Hematopoietic multipotent progenitor cell treated with erythropoietin and hydrocortisone succinate and interleukin-3 and kit ligand, for 4 days (in vitro differentiated cells): ENCODE data around the gene SELENOI.

Experiments used
- DNase-seq: peaks from one replicate; pipeline ENCODE4 v3.0.0-alpha.2; 2015

Gene SELENOI

GRCh38 chr2:26412091-26412673 lies 66.2 kb downstream of the SELENOI start:
- DNase-seq: peak; percentile 89

DNA sequence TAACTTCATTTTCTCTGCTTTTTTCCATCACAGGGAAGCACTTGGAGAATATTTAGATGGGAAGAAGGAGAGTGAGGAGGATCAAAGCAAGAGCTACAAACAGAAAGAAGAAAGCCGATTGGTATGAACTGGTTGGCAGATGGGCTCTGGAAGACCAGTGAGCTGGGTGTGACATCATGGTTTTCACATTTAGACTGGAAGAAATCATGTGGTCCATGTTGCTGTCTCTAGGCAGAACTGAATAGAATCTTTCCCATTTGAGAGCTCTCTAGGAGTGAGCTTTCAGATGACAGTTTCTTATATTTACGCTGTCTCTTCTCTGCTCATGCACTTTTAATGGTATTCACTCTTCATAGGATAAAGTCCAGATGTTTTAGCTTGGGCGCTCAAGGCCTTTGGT lies 68.4 kb downstream of the SELENOI start:
- DNase-seq: no peak

DNA sequence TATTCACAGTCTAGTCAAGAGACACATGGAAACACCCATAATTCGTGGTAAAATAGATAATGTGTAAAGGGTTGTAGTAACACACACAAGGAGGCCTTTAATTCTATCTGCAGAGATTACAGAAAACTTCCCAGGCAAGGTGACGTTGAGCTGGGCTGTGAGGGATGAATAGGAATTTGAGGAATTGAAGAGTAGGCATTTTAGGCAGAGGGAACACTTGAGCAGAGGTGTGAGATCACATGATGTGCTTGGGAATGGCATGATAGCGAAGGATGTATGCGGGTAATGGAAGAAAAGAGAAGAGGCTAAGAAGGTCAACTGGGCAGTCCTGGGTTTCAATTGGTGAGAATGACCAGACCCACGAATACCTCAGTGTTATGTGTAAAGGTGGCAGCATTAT lies 76.0 kb downstream of the SELENOI start:
- DNase-seq: no peak

DNA sequence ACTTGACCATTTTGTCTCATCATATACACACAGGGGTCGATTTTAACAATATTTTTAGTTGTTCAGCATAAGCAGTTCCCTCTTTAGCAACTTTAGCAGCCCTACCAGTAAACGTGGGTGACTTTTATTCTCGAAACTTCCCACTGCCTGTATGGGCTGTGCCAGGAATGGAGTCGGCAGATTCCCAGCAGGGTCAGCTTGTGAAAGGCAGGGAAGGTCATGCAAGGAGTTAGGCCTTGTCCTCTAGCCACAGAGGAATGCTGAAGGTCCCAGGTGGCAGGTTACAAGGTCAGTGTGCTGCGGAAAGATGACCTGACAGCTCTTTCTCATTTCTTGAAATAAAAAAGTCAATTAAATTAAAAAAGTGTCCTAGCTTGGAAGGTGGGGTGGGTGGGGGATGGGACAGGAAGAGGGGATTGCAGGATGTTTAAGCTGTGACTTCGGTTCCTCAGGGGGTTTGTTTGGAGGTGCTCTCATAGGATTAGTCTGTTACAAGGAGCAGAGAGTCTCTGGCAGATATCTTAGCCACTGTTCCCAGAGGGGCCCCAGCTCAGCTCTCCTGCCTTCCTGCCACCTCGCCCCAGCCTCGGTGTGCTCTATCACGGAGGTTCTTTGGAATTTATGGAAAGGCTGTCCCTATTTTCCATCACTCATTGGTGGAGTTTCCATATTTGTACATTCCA lies 77.1 kb downstream of the SELENOI start:
- DNase-seq: no peak

GRCh38 chr2:26423750-26424149 lies 77.8 kb downstream of the SELENOI start:
- no peak for DNase-seq

DNA sequence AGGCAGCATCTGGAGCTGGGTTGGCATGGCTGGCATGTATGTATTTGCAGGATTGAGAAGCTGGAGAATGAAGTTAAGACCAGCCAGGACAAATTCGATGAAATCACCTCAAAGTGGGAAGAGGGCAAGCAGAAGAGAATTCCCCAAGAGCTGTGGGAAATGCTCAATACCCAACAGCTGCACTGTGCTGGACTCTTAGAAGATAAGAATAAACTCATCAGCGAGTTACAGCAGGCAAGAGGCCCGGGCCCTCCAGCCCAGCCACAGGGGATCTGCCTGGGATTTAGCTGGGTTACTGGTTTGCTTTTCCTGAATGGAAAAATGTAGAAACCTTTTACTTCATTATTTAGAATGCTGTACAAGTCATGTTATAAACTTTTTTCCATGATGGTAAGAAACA lies 78.3 kb downstream of the SELENOI start:
- DNase-seq: no peak

DNA sequence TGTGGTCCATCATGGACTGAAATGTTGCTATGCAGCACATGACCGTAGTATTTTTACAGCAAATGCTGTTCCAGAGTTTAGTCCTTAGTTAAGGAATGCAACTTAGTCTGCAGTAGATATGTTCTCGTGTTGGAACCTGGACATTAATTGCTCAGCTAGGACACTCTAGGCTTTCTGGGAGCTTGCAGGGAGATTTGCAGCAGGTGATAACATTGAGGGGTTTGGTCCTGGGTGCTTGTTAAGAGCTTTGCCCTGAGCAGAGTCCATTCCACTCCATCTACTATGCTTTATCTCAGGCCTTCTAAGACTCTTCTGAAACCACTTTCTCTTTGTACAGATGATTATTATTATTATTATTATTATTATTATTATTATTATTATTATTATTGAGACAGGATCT lies 82.9 kb downstream of the SELENOI start:
- DNase-seq: no peak

GRCh38 chr2:26429779-26430578 lies 84.0 kb downstream of the SELENOI start:
- no peak for DNase-seq

DNA sequence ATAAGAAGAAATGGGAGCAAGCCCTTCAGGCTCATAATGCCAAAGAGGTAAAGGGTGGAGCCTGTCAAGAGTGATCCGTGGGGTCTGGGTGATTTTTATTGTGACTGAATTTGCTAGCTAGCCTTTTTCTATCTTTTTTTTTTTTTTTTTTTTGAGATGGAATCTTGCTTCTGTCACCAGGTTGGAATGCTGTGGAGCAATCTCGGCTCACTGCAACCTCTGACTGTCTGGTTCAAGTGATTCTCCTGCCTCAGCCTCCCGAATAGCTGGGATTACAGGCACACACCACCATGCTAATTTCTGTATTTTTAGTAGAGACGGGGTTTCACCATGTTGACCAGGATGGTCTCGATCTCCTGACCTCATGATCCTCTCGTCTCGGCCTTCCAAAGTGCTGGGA lies 84.9 kb downstream of the SELENOI start:
- no peak for DNase-seq

DNA sequence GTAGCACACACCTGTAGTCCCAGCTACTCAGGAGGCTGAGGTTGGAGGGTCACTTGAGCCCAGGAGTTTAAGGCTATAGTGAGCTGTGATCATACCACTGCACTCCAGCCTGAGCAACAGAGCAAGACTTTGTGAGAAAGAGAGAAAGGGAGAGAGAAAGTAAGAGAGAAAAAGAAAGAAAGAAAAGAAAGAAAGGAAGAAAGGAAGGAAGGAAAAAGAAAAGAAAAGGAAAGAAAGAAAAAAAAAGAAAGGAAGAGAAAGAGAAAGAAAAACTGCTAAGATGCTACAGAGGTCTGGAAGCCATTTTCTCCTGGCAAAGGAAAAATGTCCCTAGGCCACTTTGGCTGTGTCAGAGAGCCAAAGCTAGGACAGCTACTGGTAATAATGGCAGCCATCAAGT lies 86.4 kb downstream of the SELENOI start:
- no peak for DNase-seq

DNA sequence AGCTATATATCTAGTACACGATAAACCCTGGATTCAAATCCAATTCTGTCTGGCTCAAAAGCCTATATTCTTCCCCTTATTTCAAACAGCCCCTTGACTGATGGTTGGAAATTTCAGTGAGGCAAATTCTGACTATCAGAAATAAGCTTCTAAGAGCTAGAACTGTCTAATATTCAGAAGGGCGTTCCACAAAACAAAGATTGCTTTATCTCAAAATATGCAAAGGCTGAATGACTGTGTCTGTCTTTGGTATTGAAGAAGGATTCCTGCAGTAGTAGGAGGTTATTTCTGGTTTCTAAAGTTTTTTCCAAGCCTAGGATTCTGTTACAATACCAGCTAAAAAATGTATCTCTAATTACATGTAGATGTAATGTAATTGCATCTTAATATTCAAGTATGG lies 86.9 kb downstream of the SELENOI start:
- DNase-seq: no peak

DNA sequence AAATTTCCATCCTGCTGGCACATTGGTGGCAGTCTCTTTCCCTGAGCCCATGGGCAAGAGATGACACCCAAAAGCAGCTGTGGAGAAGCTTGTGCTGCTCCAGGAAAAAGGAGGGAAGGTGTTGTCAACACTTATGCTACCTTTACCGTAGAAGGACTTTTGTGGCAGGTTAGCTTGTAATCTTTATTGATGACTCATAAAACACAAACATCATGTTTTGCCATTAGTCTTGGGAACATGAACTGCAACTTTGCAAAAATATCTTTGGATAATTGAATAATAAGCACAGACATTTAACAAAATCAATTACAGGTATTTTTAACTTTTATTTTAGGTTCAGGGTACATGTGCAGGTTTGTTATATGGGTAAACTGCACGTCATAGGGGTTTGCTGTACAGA lies 89.2 kb downstream of the SELENOI start:
- no peak for DNase-seq

- DNase-seq: no peak
These were observed 92.6 kb downstream of the SELENOI start for GRCh38 chr2:26438526-26438925.

- DNase-seq: no peak
These were observed 93.0 kb downstream of the SELENOI start for GRCh38 chr2:26438926-26439325.

- peak; percentile 52 for DNase-seq
These were observed 96.4 kb downstream of the SELENOI start for GRCh38 chr2:26442301-26442700.

- DNase-seq: no peak
These were observed 96.8 kb downstream of the SELENOI start for GRCh38 chr2:26442707-26443106.

DNA sequence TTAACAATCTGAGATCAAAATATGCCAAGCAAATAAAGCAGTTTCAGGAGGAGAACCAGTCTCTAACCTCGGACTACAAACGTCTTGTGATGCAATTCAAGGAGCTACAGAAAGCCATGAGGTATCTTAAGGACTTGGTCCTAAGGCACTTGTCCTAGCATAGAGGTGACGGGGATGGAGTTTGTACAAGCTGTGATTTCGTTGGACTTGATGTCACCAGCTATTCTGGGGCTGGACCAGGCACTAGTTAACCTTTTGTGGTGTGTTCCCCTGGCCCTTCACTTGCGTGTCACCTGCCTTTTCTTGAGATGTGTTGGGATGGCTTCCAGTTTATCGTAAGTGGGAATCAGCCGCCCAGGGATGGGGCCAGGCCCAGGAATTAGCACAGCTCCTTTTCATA lies 98.3 kb downstream of the SELENOI start:
- no peak for DNase-seq
